Nephron (organoid): ENCODE measurements around the gene BRAF.

Experiments
- H3K27ac Mint-ChIP-seq, 3 experiments: 2 replicates each; pipeline ENCODE4 v1.8.0; 2020; ENCODE audit warnings: mixed read lengths in 3 of 3, mild to moderate bottlenecking in 2 of 3, moderate library complexity in 1 of 3
- H3K27me3 Mint-ChIP-seq: 2 replicates; pipeline ENCODE4 v1.8.0; 2021; ENCODE audit warnings: low read depth, mild to moderate bottlenecking, moderate library complexity, mixed read lengths
- H3K36me3 Mint-ChIP-seq: 2 replicates; pipeline ENCODE4 v1.8.0; 2020; ENCODE audit warnings: low read depth, mixed read lengths
- H3K4me1 Mint-ChIP-seq: 2 replicates; pipeline ENCODE4 v1.8.0; 2020; ENCODE audit warnings: mixed read lengths
- H3K4me3 Mint-ChIP-seq, 3 experiments: 2 replicates each; pipeline ENCODE4 v1.8.0; 2020; ENCODE audit warnings: mild to moderate bottlenecking in 3 of 3, mixed read lengths in 3 of 3, moderate library complexity in 2 of 3
- H3K9me3 Mint-ChIP-seq: 2 replicates; pipeline ENCODE4 v1.8.0; 2020; ENCODE audit warnings: mixed read lengths
- CTCF ChIP-seq, 3 experiments: fragments of 200-600 bp; sonication (generic); IDR thresholded peaks; one replicate each; pipeline ENCODE4 v1.5.0; 2021; ENCODE audit warnings: antibody characterized with exemption in 3 of 3; ENCODE audit not compliant: unreplicated experiment in 3 of 3

The BRAF gene

GRCh38 chr7:140688341-140688740 lies 236.4 kb downstream of the BRAF start:
- Mint-ChIP-seq H3K27ac (no peak overlapping the region), H3K9me3 (no peaks in the 10 kb centered on the region), H3K4me3 (no peak overlapping the region), H3K36me3 (peaks cover 17% of the 10 kb centered on the region), H3K27me3 (no peaks in the 10 kb centered on the region), H3K4me1 (peaks cover 8% of the 10 kb centered on the region)
- TF ChIP-seq CTCF (IDR thresholded peaks at IDR 0.05; ENCODE audit: unreplicated experiment in 3 of 3) = no peak

GRCh38 chr7:140686921-140687320 lies 237.8 kb downstream of the BRAF start:
- H3K27me3 Mint-ChIP-seq = no peaks in the 10 kb centered on the region
- H3K27ac Mint-ChIP-seq = no peak overlapping the region
- peaks cover 16% of the 10 kb centered on the region for H3K4me1 Mint-ChIP-seq
- H3K4me3 Mint-ChIP-seq = no peak overlapping the region
- peaks cover 18% of the 10 kb centered on the region for H3K36me3 Mint-ChIP-seq
- TF ChIP-seq CTCF (IDR thresholded peaks at IDR 0.05; ENCODE audit: unreplicated experiment in 3 of 3) = no peak
- H3K9me3 Mint-ChIP-seq = no peaks in the 10 kb centered on the region

DNA sequence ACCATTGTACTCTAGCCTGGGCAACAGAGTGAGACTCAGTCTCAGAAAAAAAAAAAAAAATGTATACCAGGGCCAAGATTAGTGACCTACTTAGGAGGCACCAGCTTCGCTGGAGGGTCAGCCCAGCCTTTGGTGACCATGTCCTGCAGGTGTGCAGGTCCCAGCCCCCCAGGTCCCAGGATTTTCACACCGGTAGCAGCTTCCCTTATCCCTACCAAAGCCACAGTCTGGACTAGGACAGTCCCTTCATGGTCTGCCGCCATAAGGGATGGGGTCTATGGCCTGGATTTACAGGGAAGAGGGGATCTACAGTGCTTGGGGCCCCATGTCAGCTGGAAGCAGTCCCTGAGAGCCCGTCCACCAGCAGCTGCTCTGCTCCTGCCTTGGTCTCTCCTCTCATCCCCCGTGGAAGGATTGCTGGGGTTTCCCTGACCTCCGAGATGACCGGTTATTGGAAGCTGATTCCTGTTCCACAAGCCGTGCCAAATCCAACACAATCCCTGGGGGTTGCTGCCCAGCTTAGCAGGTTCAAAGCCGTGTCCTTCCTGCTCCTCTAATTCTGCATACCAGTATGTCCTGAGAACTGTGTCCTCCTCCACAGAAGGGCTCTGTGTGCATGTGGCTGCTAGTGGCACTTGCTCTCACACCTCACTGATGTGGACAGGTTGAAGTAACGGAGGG lies 239.2 kb downstream of the BRAF start:
- peaks cover 17% of the 10 kb centered on the region for H3K4me1 Mint-ChIP-seq
- no peaks in the 10 kb centered on the region for H3K27me3 Mint-ChIP-seq
- TF ChIP-seq CTCF (IDR thresholded peaks at IDR 0.05; ENCODE audit: unreplicated experiment in 3 of 3) = no peak
- H3K27ac Mint-ChIP-seq = no peak overlapping the region
- H3K4me3 Mint-ChIP-seq = no peak overlapping the region
- H3K9me3 Mint-ChIP-seq = no peaks in the 10 kb centered on the region
- peaks cover 20% of the 10 kb centered on the region for H3K36me3 Mint-ChIP-seq

DNA sequence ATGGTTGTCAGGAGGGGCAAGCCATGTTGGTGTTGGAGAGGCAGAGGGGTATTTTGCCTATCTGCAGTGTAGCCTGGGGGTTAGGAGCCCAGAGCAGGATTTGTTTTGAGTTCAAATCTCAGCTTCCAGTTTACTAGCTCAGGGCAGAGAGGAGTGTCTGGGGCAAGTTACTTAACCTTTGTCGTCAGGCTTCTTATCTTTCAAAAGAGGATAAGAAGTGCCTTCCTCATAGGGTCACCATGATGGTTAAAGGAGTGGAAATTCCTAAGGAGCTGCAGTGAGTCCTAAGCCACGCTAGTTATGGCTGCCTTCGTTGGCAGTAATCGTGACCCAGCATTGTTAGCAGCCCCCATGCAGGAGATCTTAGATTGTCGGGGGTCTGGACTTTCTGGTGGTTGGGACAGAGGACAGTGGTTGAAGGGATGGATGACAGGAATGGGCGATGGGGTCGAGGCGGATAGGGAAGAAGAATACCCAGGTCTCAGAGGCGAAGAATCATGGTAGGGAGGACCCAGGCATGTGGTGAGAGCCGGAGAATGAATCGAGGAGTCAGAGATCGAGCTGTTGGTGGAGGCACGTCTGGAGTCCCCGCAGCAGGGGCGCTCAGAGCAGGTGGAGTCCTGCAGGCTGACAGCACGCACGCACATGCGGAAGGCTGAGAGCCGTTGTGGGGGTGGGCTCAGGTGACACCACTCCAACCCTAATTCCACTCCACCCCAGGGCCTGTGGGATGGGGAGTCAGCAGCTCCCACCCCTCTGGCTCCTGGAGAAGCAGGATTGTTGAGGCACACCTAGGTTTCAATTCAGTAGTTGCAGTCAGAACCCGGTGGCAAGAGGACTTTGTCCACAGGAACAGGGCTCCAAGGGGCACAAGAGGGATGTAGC lies 240.4 kb downstream of the BRAF start:
- no peak overlapping the region for H3K4me3 Mint-ChIP-seq

GRCh38 chr7:140683657-140684056 lies 241.1 kb downstream of the BRAF start:
- TF ChIP-seq CTCF (IDR thresholded peaks at IDR 0.05; ENCODE audit: unreplicated experiment in 3 of 3) = no peak
- Mint-ChIP-seq H3K4me3 (no peak overlapping the region), H3K36me3 (peaks cover 33% of the 10 kb centered on the region), H3K27ac (peak overlapping the region in 1 of 3 experiments; percentile 25), H3K27me3 (no peaks in the 10 kb centered on the region), H3K9me3 (no peaks in the 10 kb centered on the region), H3K4me1 (peaks cover 17% of the 10 kb centered on the region)

More for the DNA sequence above, 240.4 kb downstream of the BRAF start:
- no peaks in the 10 kb centered on the region for H3K27me3 Mint-ChIP-seq
- TF ChIP-seq CTCF (IDR thresholded peaks at IDR 0.05; ENCODE audit: unreplicated experiment in 3 of 3) = no peak
- H3K9me3 Mint-ChIP-seq = no peaks in the 10 kb centered on the region
- H3K36me3 Mint-ChIP-seq = peaks cover 28% of the 10 kb centered on the region
- peaks cover 17% of the 10 kb centered on the region for H3K4me1 Mint-ChIP-seq
- peak overlapping the region in 1 of 3 experiments; percentile 25 for H3K27ac Mint-ChIP-seq
